Mesothelial cell of epicardium (in vitro differentiated cells): Measurements from ENCODE around the gene MAML2. TPM values are rescaled to one million over a fixed set of nuclear protein-coding genes. Genes with fewer than 3 reads are reported as not detected.

Source experiments
- DNase-seq, 2 experiments: peaks; one replicate each; pipeline ENCODE4 v3.0.0; 2021; ENCODE audit warnings: low spot score in 2 of 2; ENCODE audit not compliant: unreplicated experiment in 2 of 2
- H3K27ac Mint-ChIP-seq: 2 replicates; pipeline ENCODE4 v1.8.0; 2021; ENCODE audit warnings: mixed read lengths
- H3K27me3 Mint-ChIP-seq: 2 replicates; pipeline ENCODE4 v1.8.0; 2021; ENCODE audit warnings: low read depth, mixed read lengths
- H3K36me3 Mint-ChIP-seq: 2 replicates; pipeline ENCODE4 v1.8.0; 2021; ENCODE audit warnings: mixed read lengths
- H3K4me1 Mint-ChIP-seq: 2 replicates; pipeline ENCODE4 v1.8.0; 2021; ENCODE audit warnings: mixed read lengths
- H3K4me3 Mint-ChIP-seq: 2 replicates; pipeline ENCODE4 v1.8.0; 2021; ENCODE audit warnings: mild to moderate bottlenecking, moderate library complexity, mixed read lengths
- H3K9me3 Mint-ChIP-seq: 2 replicates; pipeline ENCODE4 v1.8.0; 2021; ENCODE audit warnings: mixed read lengths
- CTCF ChIP-seq: fragments of 200-600 bp; sonication (generic); IDR thresholded peaks from one replicate; pipeline ENCODE4 v1.5.0; 2021; ENCODE audit warnings: antibody characterized with exemption; ENCODE audit not compliant: unreplicated experiment
- total RNA-seq: library from RNA; stranded (reverse); gene quantifications from 3 replicates; pipeline ENCODE4 v1.2.1, GENCODE V29; 2021

Gene MAML2
- total RNA-seq, 1 donor from 2014 or later = 38.3 TPM

GRCh38 chr11:96107143-96107824 is 235.7 kb downstream of the MAML2 start:
- Mint-ChIP-seq H3K36me3 (no peaks in the 10 kb centered on the region), H3K4me1 (peaks cover 69% of the 10 kb centered on the region), H3K4me3 (no peak overlapping the region), H3K27me3 (no peaks in the 10 kb centered on the region), H3K9me3 (no peaks in the 10 kb centered on the region), H3K27ac (peak overlapping the region; percentile 85)
- DNase-seq = no peak
- TF ChIP-seq CTCF = no peak

DNA sequence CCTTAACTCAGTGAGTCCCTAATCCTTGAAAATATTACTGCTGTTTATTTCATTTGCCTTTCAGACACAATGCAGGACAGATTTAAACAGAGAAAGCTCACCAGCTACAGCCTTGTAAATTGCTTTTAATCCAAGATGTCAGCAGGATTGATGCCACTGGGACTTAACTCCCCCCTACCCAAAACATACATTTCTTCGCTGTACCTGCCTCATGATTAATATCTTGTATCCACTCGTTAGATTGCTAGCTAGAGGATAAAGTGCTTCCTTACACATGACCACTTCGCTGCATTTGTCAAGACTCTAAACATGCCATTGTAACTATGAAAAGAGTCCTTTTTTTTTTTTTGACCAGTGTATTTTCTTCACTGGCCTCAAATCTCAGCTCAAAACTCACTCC is 236.3 kb downstream of the MAML2 start:
- Mint-ChIP-seq H3K4me1 (peaks cover 65% of the 10 kb centered on the region), H3K36me3 (no peaks in the 10 kb centered on the region), H3K9me3 (no peaks in the 10 kb centered on the region), H3K4me3 (no peak overlapping the region), H3K27me3 (no peaks in the 10 kb centered on the region), H3K27ac (peak overlapping the region; percentile 85)
- no peak for TF ChIP-seq CTCF
- no peak for DNase-seq

DNA sequence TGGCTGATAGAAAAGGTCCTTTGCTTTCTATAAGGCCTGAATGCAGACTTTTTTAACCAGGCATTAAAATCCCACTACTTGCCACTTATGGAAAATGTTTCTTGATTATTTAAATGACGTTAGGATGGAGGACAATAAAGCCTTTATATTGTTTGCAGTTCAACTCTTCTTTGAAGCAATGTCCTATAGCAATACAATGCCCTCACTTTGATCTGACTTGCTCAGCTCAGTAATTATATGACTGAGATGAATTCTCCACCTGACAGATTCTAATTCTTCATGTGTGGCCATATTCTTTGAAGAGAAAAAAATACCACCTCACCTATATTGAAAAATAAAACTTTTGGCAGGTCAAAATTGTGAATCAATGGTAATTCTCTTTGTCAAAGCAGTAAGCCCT is 237.1 kb downstream of the MAML2 start:
- DNase-seq = no peak
- TF ChIP-seq CTCF = no peak
- H3K27ac Mint-ChIP-seq = peak overlapping the region; percentile 85
- no peak overlapping the region for H3K4me3 Mint-ChIP-seq
- no peaks in the 10 kb centered on the region for H3K9me3 Mint-ChIP-seq
- peaks cover 63% of the 10 kb centered on the region for H3K4me1 Mint-ChIP-seq
- no peaks in the 10 kb centered on the region for H3K36me3 Mint-ChIP-seq
- H3K27me3 Mint-ChIP-seq = no peaks in the 10 kb centered on the region

DNA sequence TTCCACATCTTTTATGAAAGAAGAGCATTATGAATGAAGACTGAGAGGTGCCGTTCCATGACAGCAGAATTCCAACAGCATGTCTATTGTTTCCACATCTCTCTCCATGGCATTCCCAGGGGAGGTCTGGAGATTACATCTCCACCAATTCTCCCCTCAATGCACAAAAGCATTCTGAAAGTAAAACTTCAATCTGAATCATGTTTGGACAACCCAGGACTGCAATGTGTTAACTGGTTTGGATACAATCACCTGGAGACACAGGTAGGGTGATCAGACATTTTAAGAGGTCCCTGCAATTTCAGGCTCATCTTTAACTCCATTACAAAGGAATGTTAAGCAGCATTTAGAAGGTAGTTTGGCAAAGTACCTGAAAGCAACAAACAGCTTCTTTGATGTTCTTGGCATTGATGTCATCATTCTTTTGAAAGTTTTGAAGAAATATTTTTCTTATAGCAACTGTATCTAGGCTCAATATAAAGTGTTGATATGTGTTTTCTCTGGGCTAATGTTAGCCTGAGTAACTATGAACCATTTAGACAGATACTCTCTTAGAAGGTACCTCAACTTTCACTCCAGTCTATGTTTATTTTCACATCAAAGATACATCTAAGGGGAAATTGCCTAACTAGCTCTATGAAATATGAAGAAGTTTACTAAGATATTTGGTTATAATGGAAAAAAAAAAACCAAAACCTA is 237.6 kb downstream of the MAML2 start:
- H3K4me1 Mint-ChIP-seq = peaks cover 57% of the 10 kb centered on the region

DNA sequence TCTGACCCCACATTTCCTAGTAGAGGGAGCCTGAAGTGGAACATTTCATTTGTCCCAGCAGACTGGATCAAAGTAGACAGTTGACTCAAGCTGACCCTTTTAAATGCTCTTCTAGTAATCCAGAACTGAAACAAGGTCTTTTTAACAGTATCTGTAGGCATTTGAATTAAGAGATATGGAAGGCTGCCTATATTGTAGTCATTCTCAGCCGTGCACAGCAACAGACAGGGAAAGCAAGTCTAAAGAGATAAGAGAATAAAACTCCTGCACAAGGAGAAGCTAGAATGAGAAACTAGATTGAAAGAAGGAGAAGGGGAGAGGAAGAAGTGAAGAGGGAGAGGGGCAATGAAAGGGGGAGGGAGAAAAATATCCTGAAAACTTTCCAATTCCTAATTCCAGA is 238.5 kb downstream of the MAML2 start:
- Mint-ChIP-seq H3K27ac (peak overlapping the region; percentile 93), H3K4me3 (no peak overlapping the region), H3K9me3 (no peaks in the 10 kb centered on the region), H3K4me1 (peaks cover 59% of the 10 kb centered on the region), H3K27me3 (no peaks in the 10 kb centered on the region), H3K36me3 (no peaks in the 10 kb centered on the region)
- DNase-seq = no peak
- TF ChIP-seq CTCF = no peak

More for the DNA sequence above, 237.6 kb downstream of the MAML2 start:
- H3K27ac Mint-ChIP-seq = peak overlapping the region; percentile 85
- no peak for DNase-seq
- no peak overlapping the region for H3K4me3 Mint-ChIP-seq
- no peaks in the 10 kb centered on the region for H3K36me3 Mint-ChIP-seq
- no peaks in the 10 kb centered on the region for H3K27me3 Mint-ChIP-seq
- no peak for TF ChIP-seq CTCF
- no peaks in the 10 kb centered on the region for H3K9me3 Mint-ChIP-seq
